Measurements from ENCODE around the gene YBX1. TPM values are rescaled to one million over a fixed set of nuclear protein-coding genes. Genes with fewer than 3 reads are reported as not detected.

Gene YBX1
- total and polyA plus RNA-seq, 2 of the 13 experiments (the other 11 are each of a cell fraction or from before 2014, with no cell fraction given) = 339 to 628 TPM

GRCh38 chr1:42733415-42734200 lies 51.4 kb downstream of the YBX1 start:
- Histone ChIP-seq H3K9ac (ENCODE audit: insufficient read depth, low read depth, low read length) (no peak overlapping the region), H3K36me3 (replicated peaks in 1 of 2; ENCODE audit: control insufficient read depth in 1 of 2, insufficient read depth in 2 of 2, low read length in 2 of 2) (no peaks in the 10 kb centered on the region), H3K79me2 (ENCODE audit: insufficient read depth, low read length) (no peaks in the 10 kb centered on the region), H3K9me3 (ENCODE audit: low read length) (no peaks in the 10 kb centered on the region), H3K27ac (ENCODE audit: extremely low read length, insufficient read depth, low read length) (no peak overlapping the region), H3K4me3 (replicated peaks in 1 of 3; ENCODE audit: insufficient read depth in 1 of 3, low read depth in 2 of 3, low read length in 3 of 3) (no peak overlapping the region), H3K4me2 (ENCODE audit: low read depth, low read length) (peak overlapping the region; percentile 18; the same call in 1 of the 2 replicates), H2AFZ (ENCODE audit: low read length) (no peak overlapping the region), H3K4me1 (ENCODE audit: insufficient read depth, low read length) (peaks cover 42% of the 10 kb centered on the region), H4K20me1 (ENCODE audit: insufficient read depth, low read length) (no peaks in the 10 kb centered on the region), H3K27me3 (ENCODE audit: control insufficient read depth in 1 of 2, insufficient read depth in 2 of 2, low read length in 2 of 2) (no peaks in the 10 kb centered on the region)
- DNase-seq (ENCODE audit: low spot score) (no peak), FAIRE-seq (no peak), ATAC-seq (no peak)
- ChIA-PET POLR2A (interaction anchor here (1.1 kb wide), 1 partner anchor 33 kb away, joined by 5 read pairs; the partner anchor contains the start of genes C1orf50 and P3H1), CTCF (ENCODE audit: low intra/inter-chr PET ratio, low total read pairs) (no interaction called here)
- in situ Hi-C loops (cut with HindIII; ENCODE audit: extremely low pct_ligation_motif_present, low pct_unique_long_range_greater_than_20kb) (loop anchor here (25.0 kb wide), 1 partner anchor 396 kb away; the partner anchor contains the start of gene FOXJ3), intact Hi-C loops (cut with micrococcal nuclease; ENCODE audit: unreplicated experiment) (no loop called here)
- 63% methylated on average over 7 of the region's 12 CpGs for WGBS (ENCODE audit: low lambda C conversion rate)
- BruUV-seq (replicated peaks) = no TSS peak
- no peak for TF ChIP-seq ZHX2 (IDR thresholded peaks at IDR 0.05; ENCODE audit: low read depth)
- no peak for TF ChIP-seq ZHX2 (CRISPR knock-in tag; IDR thresholded peaks at IDR 0.05; ENCODE audit: borderline replicate concordance)
- no peak for TF ChIP-seq FOXA1 (IDR thresholded peaks at IDR 0.05)
- TF ChIP-seq FOXA1 (CRISPR knock-in tag; IDR thresholded peaks at IDR 0.05) = no peak
- TF ChIP-seq CENPT (CRISPR knock-in tag; IDR thresholded peaks at IDR 0.05; ENCODE audit: low read depth) = no peak
- TF ChIP-seq, protein P1, sequence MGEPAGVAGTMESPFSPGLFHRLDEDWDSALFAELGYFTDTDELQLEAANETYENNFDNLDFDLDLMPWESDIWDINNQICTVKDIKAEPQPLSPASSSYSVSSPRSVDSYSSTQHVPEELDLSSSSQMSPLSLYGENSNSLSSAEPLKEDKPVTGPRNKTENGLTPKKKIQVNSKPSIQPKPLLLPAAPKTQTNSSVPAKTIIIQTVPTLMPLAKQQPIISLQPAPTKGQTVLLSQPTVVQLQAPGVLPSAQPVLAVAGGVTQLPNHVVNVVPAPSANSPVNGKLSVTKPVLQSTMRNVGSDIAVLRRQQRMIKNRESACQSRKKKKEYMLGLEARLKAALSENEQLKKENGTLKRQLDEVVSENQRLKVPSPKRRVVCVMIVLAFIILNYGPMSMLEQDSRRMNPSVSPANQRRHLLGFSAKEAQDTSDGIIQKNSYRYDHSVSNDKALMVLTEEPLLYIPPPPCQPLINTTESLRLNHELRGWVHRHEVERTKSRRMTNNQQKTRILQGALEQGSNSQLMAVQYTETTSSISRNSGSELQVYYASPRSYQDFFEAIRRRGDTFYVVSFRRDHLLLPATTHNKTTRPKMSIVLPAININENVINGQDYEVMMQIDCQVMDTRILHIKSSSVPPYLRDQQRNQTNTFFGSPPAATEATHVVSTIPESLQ (CRISPR knock-in tag; conservative IDR thresholded peaks at IDR 0.05) = no peak
- no peak for TF ChIP-seq ZBTB39 (CRISPR knock-in tag; IDR thresholded peaks at IDR 0.05)
- TF ChIP-seq THAP11 (CRISPR knock-in tag; IDR thresholded peaks at IDR 0.05) = no peak
- TF ChIP-seq PHF8 (CRISPR knock-in tag; IDR thresholded peaks at IDR 0.05) = no peak
- TF ChIP-seq ZNF20 (CRISPR knock-in tag; IDR thresholded peaks at IDR 0.05) = no peak
- no peak for TF ChIP-seq SOX6 (IDR thresholded peaks at IDR 0.05)
- TF ChIP-seq SOX6 (CRISPR knock-in tag; IDR thresholded peaks at IDR 0.05) = no peak
- TF ChIP-seq PAF1 (CRISPR knock-in tag; IDR thresholded peaks at IDR 0.05) = no peak
- TF ChIP-seq ZNF670 (CRISPR knock-in tag; IDR thresholded peaks at IDR 0.05; ENCODE audit: borderline replicate concordance) = no peak
- TF ChIP-seq SP5 (CRISPR knock-in tag; IDR thresholded peaks at IDR 0.05; ENCODE audit: borderline replicate concordance, low read depth) = no peak
- TF ChIP-seq ZNF331 (CRISPR knock-in tag; IDR thresholded peaks at IDR 0.05) = no peak

All from HepG2 (cell line).